Panc1 (cell line): ENCODE results near the gene ZNF273. TPM values are rescaled to one million over a fixed set of nuclear protein-coding genes. Genes with fewer than 3 reads are reported as not detected.
A peak's percentile ranks its signal among the peaks of the same experiment; 100 is the strongest.

Experiments
- ATAC-seq: fragments of 200-7000 bp; cut with Tn5 transposase; 2 replicates; pipeline ENCODE4 v1.9.1; 2020; ENCODE audit warnings: mild to moderate bottlenecking, moderate library complexity
- BruUV-seq: library from RNA; stranded (reverse); fragments of 400-500 nt; replicated peaks from 2 replicates; lab custom pipeline; 2021; lab: Mats Ljungman, UMichigan
- CTCF ChIA-PET: fragments of 300-600 bp; sonication (Branson Sonifier 250); formaldehyde crosslinking; loops from one replicate; lab custom pipeline; 2022; ENCODE audit warnings: antibody characterized with exemption; lab: Charles Lee
- POLR2A ChIA-PET: fragments of 300-600 bp; sonication (Branson Sonifier 250); formaldehyde crosslinking; loops from one replicate; lab custom pipeline; 2022; ENCODE audit warnings: antibody characterized with exemption; lab: Charles Lee
- DNase-seq: peaks from one replicate; pipeline ENCODE4 v3.0.0-alpha.2; 2010; ENCODE audit warnings: low read depth, low spot score
- H3K27ac ChIP-seq: 2 replicates; pipeline ENCODE4 v1.5.1; 2011; ENCODE audit warnings: mild to moderate bottlenecking, low read length, inconsistent platforms
- H3K27me3 ChIP-seq: fragments of 200-500 bp; sonication (Bioruptor generic); 2 replicates; pipeline ENCODE4 v1.6.0; 2014; ENCODE audit warnings: low read length, inconsistent platforms; ENCODE audit not compliant: control insufficient read depth, insufficient read depth
- H3K36me3 ChIP-seq: fragments of 200-500 bp; sonication (Bioruptor generic); 2 replicates; pipeline ENCODE4 v1.5.1; 2014; ENCODE audit warnings: inconsistent platforms, mild to moderate bottlenecking, low read length, moderate library complexity; ENCODE audit not compliant: control insufficient read depth, insufficient read depth
- H3K4me1 ChIP-seq: 2 replicates; pipeline ENCODE4 v1.5.1; 2011; ENCODE audit warnings: inconsistent platforms, mild to moderate bottlenecking, low read length, moderate library complexity; ENCODE audit not compliant: control insufficient read depth, insufficient read depth
- H3K4me3 ChIP-seq, 2 experiments: 2 replicates each; pipeline ENCODE4 v1.5.1; 2011 to 2012; ENCODE audit warnings: low read depth in 2 of 2, low read length in 2 of 2, mild to moderate bottlenecking in 2 of 2, inconsistent platforms in 1 of 2, moderate library complexity in 1 of 2
- H3K9me3 ChIP-seq: fragments of 200-500 bp; sonication (Bioruptor generic); 2 replicates; pipeline ENCODE4 v1.5.1; 2014; ENCODE audit warnings: low read depth, mild to moderate bottlenecking, inconsistent platforms, low read length, moderate library complexity; ENCODE audit not compliant: control insufficient read depth, insufficient read depth
- CTCF ChIP-seq: fragments of 450-650 bp; IDR thresholded peaks from 2 replicates; pipeline ENCODE4 v1.5.1; 2017; ENCODE audit warnings: mild to moderate bottlenecking
- POLR2AphosphoS5 ChIP-seq: IDR thresholded peaks from 2 replicates; pipeline ENCODE4 v1.6.1; 2012; ENCODE audit warnings: mild to moderate bottlenecking, low read depth, low read length, moderate library complexity
- REST ChIP-seq, 2 experiments: IDR thresholded peaks; 2 replicates each; pipeline ENCODE4 v1.6.1; 2011 to 2012; ENCODE audit warnings: low read depth in 2 of 2, control low read depth in 1 of 2, low read length in 1 of 2, mild to moderate bottlenecking in 1 of 2, moderate library complexity in 1 of 2; ENCODE audit not compliant: insufficient read depth in 1 of 2
- SIN3A ChIP-seq: IDR thresholded peaks from 2 replicates; pipeline ENCODE4 v1.6.1; 2012; ENCODE audit warnings: low read depth, mild to moderate bottlenecking, low read length, moderate library complexity, borderline replicate concordance; ENCODE audit not compliant: insufficient read depth
- TCF7L2 ChIP-seq: IDR thresholded peaks from 2 replicates; pipeline ENCODE4 v1.6.1; 2011; ENCODE audit warnings: mild to moderate bottlenecking, low read depth, low read length, inconsistent platforms
- in situ Hi-C: cut with HindIII; loops from 2 replicates; pipeline ENCODE4 v1.10.0; 2016; ENCODE audit warnings: low sequenced_read_pairs, low pct_unique_long_range_greater_than_20kb
- intact Hi-C: fragments of 100-400 bp; cut with micrococcal nuclease; formaldehyde crosslinking; loops from one replicate; pipeline ENCODE4 v1.10.0; 2022; ENCODE audit not compliant: unreplicated experiment
- total RNA-seq: library from RNA; stranded (reverse); gene quantifications from one replicate; pipeline ENCODE4 v1.2.1, GENCODE V29; 2021; ENCODE audit not compliant: unreplicated experiment

The ZNF273 gene
- total RNA-seq, 1 experiment from 2014 or later = 6.4 TPM

- no TSS peak for BruUV-seq
- Histone ChIP-seq H3K27ac (no peak overlapping the region), H3K27me3 (peaks cover 9% of the 10 kb centered on the region), H3K36me3 (no peaks in the 10 kb centered on the region), H3K4me1 (peaks cover 9% of the 10 kb centered on the region; the same call in 1 of the 2 replicates), H3K9me3 (no peaks in the 10 kb centered on the region), H3K4me3 (peak overlapping the region; percentile 40 to 62)
- DNase-seq = no peak
- CTCF ChIA-PET = no interaction called here
- POLR2A ChIA-PET = interaction anchor here (0.7 kb wide), 2 partner anchors 9 to 580 kb away, joined by 3 to 4 read pairs; no protein-coding TSS in a partner anchor
- ATAC-seq = peak; percentile 60
- in situ Hi-C loops = no loop called here
- intact Hi-C loops = no loop called here
- TF ChIP-seq POLR2AphosphoS5 (no peak), CTCF (peak; percentile 92)
These were observed 15.1 kb upstream of the ZNF273 start for GRCh38 chr7:64887756-64888508.

- in situ Hi-C loops (no loop called here), intact Hi-C loops (no loop called here)
- Histone ChIP-seq H3K27me3 (peaks cover 9% of the 10 kb centered on the region), H3K27ac (peak overlapping the region; percentile 39; the same call in 1 of the 2 replicates), H3K4me1 (peaks cover 9% of the 10 kb centered on the region; the same call in 1 of the 2 replicates), H3K9me3 (no peaks in the 10 kb centered on the region), H3K4me3 (peak overlapping the region; percentile 40 to 62), H3K36me3 (no peaks in the 10 kb centered on the region)
- ATAC-seq = peak; percentile 54
- no peak for DNase-seq
- ChIA-PET POLR2A (interaction anchor here (0.7 kb wide), 1 partner anchor 8 kb away, joined by 3 read pairs; no protein-coding TSS in a partner anchor), CTCF (no interaction called here)
- TF ChIP-seq TCF7L2 (no peak), POLR2AphosphoS5 (no peak), REST (IDR thresholded peaks at IDR 0.05; ENCODE audit: insufficient read depth in 1 of 2, low read depth in 2 of 2, low read length in 1 of 2) (no peak), CTCF (no peak), SIN3A (no peak)
- no TSS peak for BruUV-seq
These were observed 14.5 kb upstream of the ZNF273 start for GRCh38 chr7:64888561-64888900.
